GM23248 (cell line): ENCODE data around the gene ADCYAP1R1.

ENCODE experiments used
- EZH2 ChIP-seq: fragments of 200-600 bp; sonication (generic); IDR thresholded peaks from 2 replicates; pipeline ENCODE4 v1.6.1; 2018; ENCODE audit warnings: antibody characterized with exemption, mild to moderate bottlenecking; ENCODE audit not compliant: insufficient read depth, poor library complexity, severe bottlenecking
- EZH2phosphoT487 ChIP-seq: fragments of 200-600 bp; sonication (generic); IDR thresholded peaks from 2 replicates; pipeline ENCODE4 v1.6.1; 2018; ENCODE audit warnings: antibody characterized with exemption, moderate library complexity, mild to moderate bottlenecking, low read depth; ENCODE audit not compliant: insufficient read depth

DNA sequence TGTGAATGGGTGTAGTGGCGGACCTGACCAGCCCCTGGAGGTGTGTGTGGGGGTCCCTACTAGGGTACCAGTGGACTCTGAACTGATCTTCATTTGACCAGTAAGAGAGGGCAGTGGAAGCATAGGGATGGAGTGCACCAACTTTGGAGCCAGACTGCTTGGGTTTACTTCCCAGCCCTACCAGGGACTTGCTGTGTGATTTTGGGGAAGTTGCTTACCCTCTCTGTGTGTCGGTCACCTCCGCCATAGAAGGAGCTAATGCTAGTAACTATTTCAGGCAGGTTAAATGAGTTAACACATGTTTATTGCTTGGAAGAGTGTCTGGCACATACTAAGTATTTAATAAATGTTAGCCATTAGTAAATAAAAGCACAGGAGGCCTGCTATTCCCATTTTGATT is 6.6 kb downstream of the ADCYAP1R1 start:
- no peak for TF ChIP-seq EZH2
- no peak for TF ChIP-seq EZH2phosphoT487
